ENCODE results near the gene HCST. TPM values are rescaled to one million over a fixed set of nuclear protein-coding genes. Genes with fewer than 3 reads are reported as not detected.

The HCST gene
- total RNA-seq, 1 donor from 2014 or later: 46.1 TPM

GRCh38 chr19:35940078-35940775, 37.9 kb downstream of the HCST start:
- Mint-ChIP-seq H3K36me3 (ENCODE audit: low read depth) (peaks cover 15% of the 10 kb centered on the region), H3K4me3 (no peak overlapping the region), H3K4me1 (peaks cover 29% of the 10 kb centered on the region), H3K9me3 (no peaks in the 10 kb centered on the region), H3K27me3 (no peaks in the 10 kb centered on the region), H3K27ac (no peak overlapping the region)
- no peak for DNase-seq
- intact Hi-C loops (cut with micrococcal nuclease): no loop called here

DNA sequence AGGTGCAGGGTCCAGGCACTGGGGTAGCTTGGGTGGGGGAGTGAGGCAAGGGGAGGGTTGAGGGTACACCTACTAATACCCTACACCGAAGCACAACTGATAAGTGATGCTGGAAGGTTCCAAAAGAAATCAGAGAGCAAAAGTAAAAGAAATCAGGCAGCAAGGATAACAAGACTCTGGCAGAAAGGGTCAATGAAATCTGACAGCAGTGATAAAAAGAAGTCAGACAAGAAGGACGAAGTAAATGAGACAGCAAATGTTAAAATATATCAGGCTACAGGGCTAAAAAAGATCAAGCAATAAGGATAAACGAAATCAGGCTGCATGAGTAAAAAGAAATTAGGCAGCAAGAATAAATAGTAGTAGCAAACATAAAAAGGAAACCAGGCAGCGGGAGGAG, 38.5 kb downstream of the HCST start:
- no peak overlapping the region for H3K27ac Mint-ChIP-seq
- peaks cover 30% of the 10 kb centered on the region for H3K4me1 Mint-ChIP-seq
- DNase-seq: no peak
- intact Hi-C loops (cut with micrococcal nuclease): no loop called here
- no peak overlapping the region for H3K4me3 Mint-ChIP-seq
- no peaks in the 10 kb centered on the region for H3K9me3 Mint-ChIP-seq
- H3K27me3 Mint-ChIP-seq: no peaks in the 10 kb centered on the region
- H3K36me3 Mint-ChIP-seq (ENCODE audit: low read depth): peaks cover 16% of the 10 kb centered on the region

DNA sequence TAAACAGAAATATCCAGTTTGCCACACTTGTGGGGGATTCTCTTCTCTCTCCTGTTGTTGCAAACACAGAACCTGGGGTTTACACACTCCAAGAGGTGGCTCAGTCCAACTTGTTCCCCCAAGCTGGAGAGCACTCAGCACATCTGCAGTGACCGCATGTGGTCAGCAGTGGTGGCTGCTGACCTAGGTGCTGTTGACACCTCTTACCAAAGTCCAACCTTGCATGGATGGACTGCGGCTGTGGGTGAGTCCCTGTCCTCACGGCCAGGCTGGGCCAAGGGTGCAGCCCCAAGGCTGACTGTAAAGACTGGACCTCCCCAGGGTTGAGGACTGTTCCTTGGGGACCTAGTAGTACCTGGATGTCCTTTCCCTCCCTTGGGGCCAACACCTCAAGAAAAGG, 39.9 kb downstream of the HCST start:
- H3K27me3 Mint-ChIP-seq: no peaks in the 10 kb centered on the region
- intact Hi-C loops (cut with micrococcal nuclease): no loop called here
- DNase-seq: no peak
- no peak overlapping the region for H3K4me3 Mint-ChIP-seq
- peaks cover 27% of the 10 kb centered on the region for H3K4me1 Mint-ChIP-seq
- H3K36me3 Mint-ChIP-seq (ENCODE audit: low read depth): peaks cover 16% of the 10 kb centered on the region
- no peaks in the 10 kb centered on the region for H3K9me3 Mint-ChIP-seq
- no peak overlapping the region for H3K27ac Mint-ChIP-seq

GRCh38 chr19:35943321-35944301, 41.3 kb downstream of the HCST start:
- Mint-ChIP-seq H3K4me1 (peaks cover 25% of the 10 kb centered on the region), H3K27ac (peak overlapping the region; percentile 60), H3K9me3 (no peaks in the 10 kb centered on the region), H3K36me3 (ENCODE audit: low read depth) (peaks cover 15% of the 10 kb centered on the region), H3K4me3 (no peak overlapping the region), H3K27me3 (no peaks in the 10 kb centered on the region)
- DNase-seq: no peak
- intact Hi-C loops (cut with micrococcal nuclease): no loop called here

DNA sequence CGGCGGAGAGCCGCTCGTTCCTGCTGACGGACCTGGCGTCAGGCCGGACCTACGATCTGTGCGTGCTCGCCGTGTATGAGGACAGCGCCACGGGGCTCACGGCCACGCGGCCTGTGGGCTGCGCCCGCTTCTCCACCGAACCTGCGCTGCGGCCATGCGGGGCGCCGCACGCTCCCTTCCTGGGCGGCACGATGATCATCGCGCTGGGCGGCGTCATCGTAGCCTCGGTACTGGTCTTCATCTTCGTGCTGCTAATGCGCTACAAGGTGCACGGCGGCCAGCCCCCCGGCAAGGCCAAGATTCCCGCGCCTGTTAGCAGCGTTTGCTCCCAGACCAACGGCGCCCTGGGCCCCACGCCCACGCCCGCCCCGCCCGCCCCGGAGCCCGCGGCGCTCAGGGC, 42.2 kb downstream of the HCST start:
- Mint-ChIP-seq H3K9me3 (no peaks in the 10 kb centered on the region), H3K4me1 (peaks cover 21% of the 10 kb centered on the region), H3K27ac (no peak overlapping the region), H3K4me3 (no peak overlapping the region), H3K36me3 (ENCODE audit: low read depth) (peaks cover 8% of the 10 kb centered on the region), H3K27me3 (no peaks in the 10 kb centered on the region)
- DNase-seq: no peak
- intact Hi-C loops (cut with micrococcal nuclease): no loop called here

DNA sequence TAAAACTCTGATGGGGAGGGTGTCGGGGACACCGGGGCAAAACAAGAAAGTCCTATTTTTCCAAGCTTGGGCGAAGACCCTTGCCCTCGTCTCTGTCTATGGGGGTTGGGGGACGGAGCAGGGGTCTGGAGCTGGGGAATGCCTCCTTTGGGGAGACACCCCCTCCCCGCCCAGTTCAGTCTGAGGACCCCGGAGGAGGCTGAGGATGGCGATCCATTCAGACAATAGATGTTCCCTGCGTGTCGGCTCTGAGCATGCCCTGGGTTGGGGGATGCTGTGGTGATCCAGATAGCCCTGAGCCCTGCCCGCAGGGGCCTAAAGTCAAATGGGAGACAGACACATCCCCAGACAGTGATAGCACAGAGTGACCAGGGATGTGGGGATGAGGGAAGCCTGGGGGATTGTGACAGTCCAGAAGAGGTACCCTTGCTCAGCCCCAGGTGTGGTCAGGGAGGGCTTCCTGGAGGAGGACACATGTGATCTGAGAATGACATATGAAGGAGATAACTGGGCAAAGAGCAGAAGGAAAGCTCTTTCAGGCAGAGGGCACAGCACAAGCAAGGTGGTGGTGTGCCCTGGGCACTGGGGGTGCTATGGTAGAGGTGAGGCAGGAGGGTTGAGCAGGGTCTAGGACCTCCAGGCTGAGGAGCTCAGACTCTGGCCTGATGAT, 42.9 kb downstream of the HCST start:
- intact Hi-C loops (cut with micrococcal nuclease): no loop called here
- no peak overlapping the region for H3K27ac Mint-ChIP-seq
- peaks cover 8% of the 10 kb centered on the region for H3K36me3 Mint-ChIP-seq (ENCODE audit: low read depth)
- no peak for DNase-seq
- no peaks in the 10 kb centered on the region for H3K9me3 Mint-ChIP-seq
- no peak overlapping the region for H3K4me3 Mint-ChIP-seq
- H3K27me3 Mint-ChIP-seq: no peaks in the 10 kb centered on the region
- H3K4me1 Mint-ChIP-seq: peaks cover 22% of the 10 kb centered on the region

DNA sequence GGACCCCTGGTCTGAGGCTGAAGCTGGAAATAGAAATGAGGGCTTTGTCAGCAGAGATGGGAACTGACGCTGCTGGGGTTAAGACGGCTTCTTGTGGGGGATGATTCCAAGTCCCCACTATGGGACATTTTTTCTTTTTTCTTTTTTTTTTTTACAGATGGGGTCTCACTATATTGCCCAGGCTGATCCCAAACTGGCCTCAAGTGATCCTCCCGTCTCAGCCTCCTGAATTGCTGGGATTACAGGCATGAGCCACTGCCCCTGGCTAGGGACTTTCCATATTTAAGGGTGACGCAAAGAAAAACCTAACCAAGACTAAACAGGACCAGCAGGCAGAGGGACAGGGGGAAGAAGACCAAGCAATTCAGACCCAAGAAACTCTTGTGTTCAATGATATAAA, 43.9 kb downstream of the HCST start:
- H3K27me3 Mint-ChIP-seq: no peaks in the 10 kb centered on the region
- H3K36me3 Mint-ChIP-seq (ENCODE audit: low read depth): peaks cover 5% of the 10 kb centered on the region
- intact Hi-C loops (cut with micrococcal nuclease): no loop called here
- H3K4me1 Mint-ChIP-seq: peaks cover 22% of the 10 kb centered on the region
- no peak for DNase-seq
- H3K27ac Mint-ChIP-seq: no peak overlapping the region
- H3K4me3 Mint-ChIP-seq: no peak overlapping the region
- H3K9me3 Mint-ChIP-seq: no peaks in the 10 kb centered on the region

DNA sequence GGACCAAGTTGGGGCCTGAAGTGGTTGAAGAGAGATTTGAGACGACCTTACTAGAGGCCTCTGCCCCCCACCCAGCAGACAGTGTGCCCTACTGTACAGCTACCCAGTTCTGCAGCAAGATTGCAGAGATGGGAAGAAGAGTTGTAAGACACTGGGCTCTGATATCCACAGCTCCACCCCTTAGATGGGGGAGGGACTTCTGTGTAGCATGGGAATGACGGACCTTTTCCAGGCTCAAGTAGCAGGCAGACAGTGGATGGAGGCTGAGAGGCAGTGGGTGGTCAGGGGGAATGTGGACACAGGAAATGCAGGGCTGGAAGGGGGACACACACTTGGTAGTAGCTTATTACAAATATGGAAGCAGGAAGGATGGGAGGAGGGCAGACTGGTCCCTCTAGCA, 46.8 kb downstream of the HCST start:
- Mint-ChIP-seq H3K27me3 (no peaks in the 10 kb centered on the region), H3K4me1 (peaks cover 35% of the 10 kb centered on the region), H3K9me3 (no peaks in the 10 kb centered on the region), H3K27ac (no peak overlapping the region), H3K4me3 (no peak overlapping the region), H3K36me3 (ENCODE audit: low read depth) (peaks cover 3% of the 10 kb centered on the region)
- intact Hi-C loops (cut with micrococcal nuclease): no loop called here
- no peak for DNase-seq

Other genes starting within 250 kb of the HCST start
- 0.77 and 0.92 TPM in 2 replicates for gene UPK1A, start 236.0 kb upstream of the HCST start, total RNA-seq
- gene ZBTB32, start 198.0 kb upstream of the HCST start, total RNA-seq: 140 and 142 TPM in 2 replicates
- gene KMT2B, start 184.5 kb upstream of the HCST start, total RNA-seq: 60.0 and 64.5 TPM in 2 replicates
- gene IGFLR1, start 160.1 kb upstream of the HCST start, total RNA-seq: 62.4 and 75.2 TPM in 2 replicates
- gene U2AF1L4, start 157.1 kb upstream of the HCST start, total RNA-seq: 26.9 and 28.2 TPM in 2 replicates
- gene PSENEN, start 156.9 kb upstream of the HCST start, total RNA-seq: 44.9 and 46.7 TPM in 2 replicates
- 7.7 and 11.1 TPM in 2 replicates for gene LIN37, start 154.0 kb upstream of the HCST start, total RNA-seq
- 0.42 TPM in 1 of 2 replicates, not detected in the other for gene HSPB6, start 145.5 kb upstream of the HCST start, total RNA-seq
- gene PROSER3, start 144.4 kb upstream of the HCST start, total RNA-seq: 35.2 and 43.6 TPM in 2 replicates
- gene ARHGAP33, start 127.0 kb upstream of the HCST start, total RNA-seq: 24.6 and 26.4 TPM in 2 replicates
- gene PRODH2, start 89.7 kb upstream of the HCST start, total RNA-seq: not detected in 2 replicates
- gene NPHS1, start 50.0 kb upstream of the HCST start, total RNA-seq: 0.28 TPM in 1 of 2 replicates, not detected in the other
- 1.8 and 2.1 TPM in 2 replicates for gene KIRREL2, start 45.6 kb upstream of the HCST start, total RNA-seq
- 2.0 and 2.4 TPM in 2 replicates for gene APLP1, start 34.0 kb upstream of the HCST start, total RNA-seq
- gene NFKBID, start 2.0 kb upstream of the HCST start, total RNA-seq: 146 and 150 TPM in 2 replicates
- gene TYROBP, start 5.8 kb downstream of the HCST start, total RNA-seq: not detected in 2 replicates
- gene LRFN3, start 33.8 kb downstream of the HCST start, total RNA-seq: 11.0 and 11.6 TPM in 2 replicates
- 21.4 and 23.1 TPM in 2 replicates for gene SDHAF1, start 92.7 kb downstream of the HCST start, total RNA-seq
- gene SYNE4, start 106.3 kb downstream of the HCST start, total RNA-seq: 2.2 and 2.9 TPM in 2 replicates
- 46.1 and 50.7 TPM in 2 replicates for gene ALKBH6, start 111.7 kb downstream of the HCST start, total RNA-seq
- 0.96 and 1.6 TPM in 2 replicates for gene CLIP3, start 130.3 kb downstream of the HCST start, total RNA-seq
- 1.5 and 2.0 TPM in 2 replicates for gene THAP8, start 151.8 kb downstream of the HCST start, total RNA-seq
- 24.9 and 25.9 TPM in 2 replicates for gene WDR62, start 152.4 kb downstream of the HCST start, total RNA-seq
- not detected in 2 replicates for gene OVOL3, start 208.6 kb downstream of the HCST start, total RNA-seq
- 83.4 and 86.3 TPM in 2 replicates for gene POLR2I, start 212.3 kb downstream of the HCST start, total RNA-seq
- gene TBCB, start 212.9 kb downstream of the HCST start, total RNA-seq: 129 and 133 TPM in 2 replicates
- 351 and 362 TPM in 2 replicates for gene CAPNS1, start 237.5 kb downstream of the HCST start, total RNA-seq
- not detected in 2 replicates for gene COX7A1, start 249.9 kb downstream of the HCST start, total RNA-seq